HG02981 (cell line): ENCODE data around the gene CAPN13.
A peak's percentile ranks its signal among the peaks of the same experiment; 100 is the strongest.

Experiments used
- ATAC-seq: cut with Tn5 transposase; IDR thresholded peaks from one replicate; pipeline ENCODE4 v1.9.1; 2021; ENCODE audit warnings: mild to moderate bottlenecking, moderate library complexity; ENCODE audit not compliant: unreplicated experiment

Gene CAPN13

GRCh38 chr2:30730736-30731647, 76.3 kb downstream of the CAPN13 start:
- ATAC-seq: no peak

- ATAC-seq: no peak
Measured at GRCh38 chr2:30729031-30729430, 78.2 kb downstream of the CAPN13 start.

- no peak for ATAC-seq
Measured at GRCh38 chr2:30722936-30723725, 84.1 kb downstream of the CAPN13 start.

DNA sequence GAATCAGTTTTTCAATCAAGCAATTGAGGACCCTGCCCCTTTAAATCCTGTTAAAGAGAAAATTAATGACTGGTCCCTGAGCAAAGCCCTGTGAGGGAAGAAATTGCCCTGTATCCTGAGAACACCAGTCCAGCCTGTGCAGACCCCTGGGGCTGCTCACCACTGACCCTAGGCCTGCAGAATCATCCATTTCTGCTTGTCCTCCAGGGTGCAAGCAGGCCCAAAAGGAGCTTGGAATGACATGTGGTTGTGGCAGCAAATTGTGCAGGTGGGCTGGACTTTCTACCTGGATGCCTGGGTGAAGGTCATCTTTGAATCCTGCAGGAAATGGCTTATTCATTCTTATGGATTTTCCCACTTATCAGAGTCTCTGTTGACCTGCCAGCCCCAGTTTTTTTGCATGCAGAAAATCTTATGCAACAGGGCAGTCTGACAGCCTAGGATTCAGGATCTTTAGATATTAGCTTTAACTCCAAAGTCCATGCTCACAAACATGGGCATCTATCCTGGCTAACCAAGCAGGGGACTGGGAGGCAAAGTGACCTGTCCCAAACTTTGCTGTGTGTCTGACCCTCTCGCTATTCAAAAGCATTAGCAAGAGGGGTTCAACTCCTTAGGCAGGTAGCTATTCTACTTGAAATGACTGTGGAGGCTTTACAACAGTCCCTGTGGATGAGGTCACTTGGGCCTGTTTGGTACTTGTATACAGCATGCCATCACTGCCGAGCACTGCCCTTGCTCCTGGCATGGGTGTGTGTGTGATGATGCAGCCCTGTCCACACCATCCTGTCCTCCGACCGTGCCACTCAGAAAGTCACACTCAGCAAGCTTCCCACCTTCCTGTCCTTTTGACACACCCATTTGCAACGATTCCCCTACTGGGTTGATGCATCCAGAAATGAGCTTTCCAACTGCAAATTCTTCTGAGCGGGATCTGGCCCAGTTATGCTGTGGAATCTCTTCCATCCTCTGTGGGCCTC, 85.3 kb downstream of the CAPN13 start:
- no peak for ATAC-seq

GRCh38 chr2:30721241-30721640, 86.0 kb downstream of the CAPN13 start:
- no peak for ATAC-seq

GRCh38 chr2:30717081-30717650, 90.1 kb downstream of the CAPN13 start:
- no peak for ATAC-seq

- no peak for ATAC-seq
Measured at GRCh38 chr2:30716123-30716900, 90.9 kb downstream of the CAPN13 start.

DNA sequence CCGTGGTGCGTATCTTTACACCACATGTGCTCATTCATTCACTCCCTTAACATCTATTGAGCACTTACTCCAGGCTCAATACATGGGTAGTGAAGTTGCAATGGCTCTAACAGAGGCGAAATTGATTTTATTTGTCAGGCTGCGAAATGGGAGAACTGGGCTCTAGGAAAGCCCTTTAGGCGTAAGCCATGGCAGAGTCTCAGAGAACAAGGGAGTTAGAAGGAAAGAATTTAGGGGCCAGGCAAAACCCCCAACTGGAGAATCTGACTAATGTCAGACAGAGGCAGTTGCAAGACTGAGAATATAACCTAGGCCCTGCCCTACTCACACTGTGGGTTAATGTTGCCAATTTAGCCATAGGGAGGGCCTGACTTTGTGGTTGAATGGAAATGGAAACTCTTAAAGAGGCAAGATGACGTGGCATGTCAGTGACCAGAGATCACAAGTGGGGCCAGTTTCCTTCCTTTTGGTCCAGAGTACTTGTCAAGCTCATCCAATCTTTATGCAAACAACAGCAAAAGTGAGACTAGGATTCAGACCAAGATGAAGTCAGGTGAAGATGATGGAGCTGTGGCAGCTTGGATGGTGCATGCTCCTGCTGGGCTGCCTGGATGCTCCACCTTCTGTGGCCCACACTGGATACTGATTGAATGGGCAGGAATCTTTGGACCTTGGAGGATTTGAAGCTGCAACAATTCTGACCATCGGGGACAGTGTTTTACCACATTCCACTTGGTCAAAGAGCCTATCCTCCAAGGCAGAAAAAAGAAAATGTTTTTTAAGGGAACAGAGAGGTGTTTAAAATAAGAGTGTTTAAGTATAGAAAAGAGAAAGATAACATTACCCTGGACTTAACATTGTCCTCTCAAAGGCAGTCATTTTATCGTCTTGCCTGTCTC, 92.2 kb downstream of the CAPN13 start:
- ATAC-seq: no peak

DNA sequence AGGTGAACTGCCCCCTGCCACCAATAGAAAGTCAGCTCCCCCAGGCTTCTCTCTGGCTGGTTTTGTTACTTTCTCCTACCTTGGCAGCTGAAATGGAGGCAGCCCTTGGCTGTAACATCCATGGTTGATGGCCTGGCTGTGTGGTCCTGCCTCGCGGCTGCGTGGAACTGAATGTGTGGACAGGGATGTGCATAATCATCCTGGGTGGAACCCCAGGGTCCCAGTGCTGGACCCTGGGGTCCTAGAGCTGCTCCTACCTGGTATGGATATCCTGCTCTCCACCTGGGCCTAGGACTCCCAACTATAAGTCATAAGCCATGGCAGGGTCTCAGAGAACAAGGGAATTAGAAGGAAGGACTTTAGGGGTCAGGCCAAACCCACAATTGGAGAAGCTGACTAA, 93.5 kb downstream of the CAPN13 start:
- ATAC-seq: no peak

DNA sequence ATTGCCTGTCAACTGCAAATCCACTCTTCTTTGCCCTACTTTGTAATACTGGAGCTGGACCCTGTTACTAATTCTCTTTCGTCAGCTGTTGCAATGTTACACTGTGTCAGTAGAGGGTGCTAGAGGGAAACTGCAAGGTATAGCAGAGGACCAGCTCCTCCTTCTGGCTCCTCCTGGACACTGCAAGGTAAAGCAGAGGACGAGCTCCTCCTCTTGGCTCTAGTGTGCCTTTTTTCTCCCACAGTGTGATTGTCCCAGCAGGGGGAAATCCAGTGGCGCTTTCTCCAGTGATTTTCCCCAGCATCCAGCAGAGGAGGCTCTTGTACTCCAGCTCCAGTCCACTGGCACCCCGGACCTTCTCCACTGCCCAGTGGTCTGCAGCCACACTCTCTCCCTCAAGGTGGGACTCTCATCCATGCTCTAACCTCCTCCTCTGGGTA, 95.6 kb downstream of the CAPN13 start:
- ATAC-seq: peak; percentile 79

DNA sequence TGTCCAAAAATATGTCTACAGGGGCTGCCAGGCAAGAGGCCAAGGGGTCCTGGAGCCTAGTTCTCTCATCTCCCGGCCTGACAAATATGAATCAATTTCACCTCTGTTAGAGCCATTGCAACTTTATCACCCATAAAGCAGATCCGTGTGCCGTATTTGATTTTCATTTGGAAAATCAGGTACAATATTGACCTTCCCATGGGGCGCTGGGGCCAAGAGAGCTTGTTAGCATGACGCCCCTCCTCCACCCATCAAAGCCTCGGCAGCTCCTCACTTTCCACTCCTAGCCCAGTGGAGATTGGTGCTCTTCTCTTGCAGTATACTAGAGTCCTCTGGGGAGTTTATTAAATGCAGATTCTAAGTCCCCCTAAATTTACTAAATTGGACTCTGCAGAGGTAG, 96.8 kb downstream of the CAPN13 start:
- no peak for ATAC-seq

DNA sequence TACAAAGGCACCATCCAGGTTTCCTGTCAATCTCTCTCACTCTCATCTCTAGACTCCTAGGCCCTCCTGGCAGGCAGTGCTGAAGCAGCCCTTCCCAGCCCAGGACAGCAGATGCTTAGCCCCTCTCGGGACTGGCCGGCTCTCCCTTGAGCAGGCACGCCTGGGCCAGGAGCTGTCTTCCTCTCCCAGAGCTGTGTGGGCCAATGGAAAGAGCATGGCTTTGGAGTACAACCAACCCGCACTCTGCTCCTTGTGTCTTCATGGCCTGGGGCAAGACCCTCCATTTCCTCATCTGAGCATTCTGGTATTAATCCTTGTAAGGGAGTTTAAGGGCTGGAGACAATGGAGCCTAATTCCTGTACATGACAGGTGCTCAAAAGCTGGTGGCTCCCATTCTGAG, 97.2 kb downstream of the CAPN13 start:
- ATAC-seq: no peak

GRCh38 chr2:30709516-30709915, 97.7 kb downstream of the CAPN13 start:
- ATAC-seq: no peak

DNA sequence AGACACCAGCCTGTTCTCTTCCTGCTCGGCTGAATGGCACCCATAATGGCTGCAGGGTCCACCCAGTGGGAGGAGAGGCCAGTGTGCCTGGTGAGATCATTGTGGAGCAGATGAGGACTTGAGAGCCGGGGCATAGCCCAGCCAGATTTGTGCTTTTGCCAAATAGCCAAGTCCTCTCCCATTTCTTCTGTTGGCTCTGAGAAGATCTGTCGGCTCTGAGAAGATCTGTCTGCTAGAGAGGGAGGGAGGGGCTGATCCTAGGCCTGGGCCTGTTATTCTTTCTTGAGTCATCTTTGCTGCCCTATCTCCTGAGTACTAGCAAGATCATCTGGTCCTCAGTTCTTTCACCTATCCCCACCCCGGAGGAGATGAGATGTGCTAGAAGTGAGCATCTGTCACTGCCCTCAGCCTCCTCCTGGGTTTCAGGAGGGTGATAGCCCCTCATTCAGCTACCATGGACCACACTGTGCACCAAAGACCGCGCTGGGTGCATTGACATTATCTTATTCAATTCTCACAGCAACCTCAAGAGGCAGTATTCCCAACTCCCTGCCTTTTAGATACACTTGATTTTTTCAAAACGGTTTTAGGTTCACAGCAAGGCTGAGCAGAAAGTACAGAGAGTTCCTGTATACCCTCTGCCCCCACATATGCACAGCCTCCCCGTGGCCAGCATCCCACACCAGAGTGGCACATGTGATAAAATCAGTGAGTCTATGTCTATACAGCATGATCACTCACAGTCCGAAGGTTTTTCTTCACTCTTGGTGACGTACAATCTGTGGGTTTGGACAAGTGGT, 98.6 kb downstream of the CAPN13 start:
- no peak for ATAC-seq

- ATAC-seq: no peak
Measured at GRCh38 chr2:30707304-30707903, 99.8 kb downstream of the CAPN13 start.

DNA sequence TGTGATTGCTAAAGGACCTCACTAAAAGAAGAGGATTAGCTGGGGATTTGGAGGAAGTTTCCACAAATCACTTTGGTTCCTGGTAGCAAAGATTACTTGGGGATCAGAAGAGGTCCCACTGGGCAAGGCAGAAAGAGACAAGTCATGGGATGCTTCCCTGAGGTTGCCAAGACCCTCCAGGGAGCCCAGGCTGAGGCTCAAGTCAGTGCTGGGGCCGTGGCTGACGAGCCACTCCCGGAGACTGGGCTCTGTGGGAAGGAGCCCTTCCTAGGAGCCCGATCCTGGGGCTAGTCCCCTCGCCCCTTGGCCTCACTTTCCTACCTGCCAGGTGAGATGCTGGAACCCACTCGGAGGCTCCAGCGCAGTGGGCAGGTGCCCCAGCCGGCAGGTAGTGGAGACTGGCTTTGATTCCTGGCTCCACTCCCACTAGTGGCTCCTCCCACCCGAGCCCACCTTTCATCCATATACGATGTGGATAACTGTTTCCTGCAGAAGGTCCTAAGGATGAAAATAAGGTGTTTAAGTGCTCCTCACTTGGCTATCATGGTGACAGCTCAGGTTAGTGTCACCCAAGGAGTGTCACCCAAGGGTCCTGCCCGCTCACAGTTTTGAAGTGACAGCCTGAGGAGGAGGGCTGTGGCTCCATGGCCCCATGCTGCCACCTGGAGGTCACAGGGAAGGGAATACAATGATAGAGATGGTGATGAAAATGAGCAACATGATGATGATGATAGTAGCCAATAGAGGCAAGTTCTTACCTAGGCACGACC, 100.5 kb downstream of the CAPN13 start:
- peak; percentile 47 for ATAC-seq
